ENCODE results near the gene PRR9. TPM values are rescaled to one million over a fixed set of nuclear protein-coding genes. Genes with fewer than 3 reads are reported as not detected.
"Not testable (repeated sequence)": the region's sequence is repeated elsewhere in the genome, so short reads cannot be mapped to it uniquely, and the experiment has no call there.

Gene PRR9
- total RNA-seq, 3 donors from 2014 or later (not counting 1 experiment from before 2014, with no cell fraction given), result not detected

DNA sequence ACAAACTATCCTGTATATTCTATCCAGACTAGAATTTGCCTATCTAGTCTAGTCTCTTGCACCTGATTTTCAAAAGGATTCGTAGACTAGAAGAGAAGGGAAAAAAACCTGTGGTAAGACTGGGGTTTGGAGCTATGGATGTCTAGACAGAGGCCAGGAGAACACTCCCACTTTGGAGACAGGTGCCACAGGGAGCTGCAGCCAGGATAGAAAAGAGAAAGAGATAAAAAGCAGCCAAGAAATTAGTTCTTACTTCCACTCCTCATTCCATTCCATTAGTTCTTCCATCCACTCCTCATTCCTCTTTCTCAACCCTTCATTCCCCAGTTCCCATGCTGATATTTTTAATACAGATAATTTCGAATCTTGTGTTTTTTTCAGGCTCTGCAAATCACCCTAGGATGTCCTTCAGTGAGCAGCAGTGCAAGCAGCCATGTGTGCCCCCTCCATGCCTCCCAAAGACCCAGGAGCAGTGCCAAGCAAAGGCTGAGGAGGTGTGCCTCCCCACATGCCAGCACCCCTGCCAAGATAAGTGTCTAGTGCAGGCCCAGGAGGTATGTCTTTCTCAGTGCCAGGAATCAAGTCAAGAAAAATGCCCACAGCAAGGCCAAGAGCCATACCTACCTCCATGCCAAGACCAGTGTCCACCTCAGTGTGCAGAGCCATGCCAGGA is 496 bp downstream of the PRR9 start:
- H3K9me3 ChIP-seq (ENCODE audit: control insufficient read depth, insufficient read depth, low read length), result no peaks in the 10 kb centered on the region
- no peak for ATAC-seq
- TF ChIP-seq, protein P1, sequence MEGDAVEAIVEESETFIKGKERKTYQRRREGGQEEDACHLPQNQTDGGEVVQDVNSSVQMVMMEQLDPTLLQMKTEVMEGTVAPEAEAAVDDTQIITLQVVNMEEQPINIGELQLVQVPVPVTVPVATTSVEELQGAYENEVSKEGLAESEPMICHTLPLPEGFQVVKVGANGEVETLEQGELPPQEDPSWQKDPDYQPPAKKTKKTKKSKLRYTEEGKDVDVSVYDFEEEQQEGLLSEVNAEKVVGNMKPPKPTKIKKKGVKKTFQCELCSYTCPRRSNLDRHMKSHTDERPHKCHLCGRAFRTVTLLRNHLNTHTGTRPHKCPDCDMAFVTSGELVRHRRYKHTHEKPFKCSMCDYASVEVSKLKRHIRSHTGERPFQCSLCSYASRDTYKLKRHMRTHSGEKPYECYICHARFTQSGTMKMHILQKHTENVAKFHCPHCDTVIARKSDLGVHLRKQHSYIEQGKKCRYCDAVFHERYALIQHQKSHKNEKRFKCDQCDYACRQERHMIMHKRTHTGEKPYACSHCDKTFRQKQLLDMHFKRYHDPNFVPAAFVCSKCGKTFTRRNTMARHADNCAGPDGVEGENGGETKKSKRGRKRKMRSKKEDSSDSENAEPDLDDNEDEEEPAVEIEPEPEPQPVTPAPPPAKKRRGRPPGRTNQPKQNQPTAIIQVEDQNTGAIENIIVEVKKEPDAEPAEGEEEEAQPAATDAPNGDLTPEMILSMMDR (IDR thresholded peaks at IDR 0.05), result no peak
- H3K36me3 ChIP-seq (ENCODE audit: control insufficient read depth, insufficient read depth, low read length), result no peaks in the 10 kb centered on the region
- intact Hi-C loops (cut with micrococcal nuclease), result no loop called here
- no peaks in the 10 kb centered on the region for H3K27me3 ChIP-seq (ENCODE audit: control insufficient read depth, insufficient read depth, low read length)
- Mint-ChIP-seq H3K4me3 (no peak overlapping the region), H3K4me1 (peaks cover 0 to 1% of the 10 kb centered on the region in 2 donors), H3K27me3 (ENCODE audit: low read depth in 2 of 2) (peaks cover 7 to 43% of the 10 kb centered on the region in 2 donors), H3K27ac (no peak overlapping the region), H3K36me3 (no peaks in the 10 kb centered on the region), H3K9me3 (no peaks in the 10 kb centered on the region)
- no peaks in the 10 kb centered on the region for H3K4me1 ChIP-seq (ENCODE audit: control insufficient read depth, insufficient read depth, low read length)
- DNase-seq, result no peak
- no peak overlapping the region for H3K4me3 ChIP-seq (ENCODE audit: low read length)
- no peak overlapping the region for H3K27ac ChIP-seq (ENCODE audit: low read length)
- 74% methylated on average over 2 of the region's 2 CpGs for WGBS (ENCODE audit: insufficient coverage)

DNA sequence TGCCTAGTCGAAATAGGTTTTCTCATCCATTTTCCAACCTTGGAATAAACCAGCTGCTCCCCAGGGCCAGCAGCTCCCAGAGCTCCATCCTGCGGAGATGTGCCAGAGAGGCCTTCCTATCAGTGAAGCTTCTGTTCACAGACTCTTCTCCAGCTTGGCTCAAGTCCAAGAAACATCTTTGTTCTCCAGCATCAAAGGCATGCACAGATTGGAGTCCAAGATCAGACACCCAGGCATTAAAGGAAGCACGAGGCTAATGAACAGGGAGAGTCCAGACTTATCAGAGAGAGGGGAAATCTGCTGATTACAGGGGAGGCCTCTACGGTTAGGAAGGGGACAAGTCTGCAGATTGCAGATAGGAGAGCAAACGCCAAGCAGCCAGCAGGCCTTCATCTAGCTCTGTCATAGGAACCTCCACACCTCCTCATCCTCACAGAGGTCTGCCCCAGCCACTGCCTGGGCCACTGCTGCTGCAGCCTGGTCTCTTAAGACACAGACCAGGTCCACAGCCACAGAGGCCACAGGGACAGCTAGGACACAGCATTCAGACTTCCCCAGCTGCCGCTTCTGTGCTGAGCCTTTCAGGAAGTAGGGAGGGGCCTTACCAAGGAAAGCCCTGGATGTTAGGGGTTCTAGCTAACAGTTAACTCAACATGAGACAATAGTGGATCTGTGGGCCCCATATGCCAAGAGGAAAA is 3.4 kb downstream of the PRR9 start:
- Mint-ChIP-seq H3K36me3 (no peaks in the 10 kb centered on the region), H3K27me3 (ENCODE audit: low read depth in 2 of 2) (peaks cover 9 to 40% of the 10 kb centered on the region in 2 donors), H3K4me3 (no peak overlapping the region), H3K9me3 (no peaks in the 10 kb centered on the region), H3K27ac (no peak overlapping the region), H3K4me1 (peaks cover 0 to 6% of the 10 kb centered on the region in 2 donors)
- Histone ChIP-seq H3K4me1 (ENCODE audit: control insufficient read depth, insufficient read depth, low read length) (no peaks in the 10 kb centered on the region), H3K36me3 (ENCODE audit: control insufficient read depth, insufficient read depth, low read length) (no peaks in the 10 kb centered on the region), H3K9me3 (ENCODE audit: control insufficient read depth, insufficient read depth, low read length) (no peaks in the 10 kb centered on the region), H3K27me3 (ENCODE audit: control insufficient read depth, insufficient read depth, low read length) (no peaks in the 10 kb centered on the region), H3K4me3 (ENCODE audit: low read length) (no peak overlapping the region), H3K27ac (ENCODE audit: low read length) (no peak overlapping the region)
- DNase-seq (peak in 1 of 2 donors; percentile 4), ATAC-seq (no peak)
- intact Hi-C loops (cut with micrococcal nuclease), result no loop called here
- WGBS (ENCODE audit: insufficient coverage), result 51% methylated on average over 6 of the region's 6 CpGs
- TF ChIP-seq, protein P1 (IDR thresholded peaks at IDR 0.05), result no peak

DNA sequence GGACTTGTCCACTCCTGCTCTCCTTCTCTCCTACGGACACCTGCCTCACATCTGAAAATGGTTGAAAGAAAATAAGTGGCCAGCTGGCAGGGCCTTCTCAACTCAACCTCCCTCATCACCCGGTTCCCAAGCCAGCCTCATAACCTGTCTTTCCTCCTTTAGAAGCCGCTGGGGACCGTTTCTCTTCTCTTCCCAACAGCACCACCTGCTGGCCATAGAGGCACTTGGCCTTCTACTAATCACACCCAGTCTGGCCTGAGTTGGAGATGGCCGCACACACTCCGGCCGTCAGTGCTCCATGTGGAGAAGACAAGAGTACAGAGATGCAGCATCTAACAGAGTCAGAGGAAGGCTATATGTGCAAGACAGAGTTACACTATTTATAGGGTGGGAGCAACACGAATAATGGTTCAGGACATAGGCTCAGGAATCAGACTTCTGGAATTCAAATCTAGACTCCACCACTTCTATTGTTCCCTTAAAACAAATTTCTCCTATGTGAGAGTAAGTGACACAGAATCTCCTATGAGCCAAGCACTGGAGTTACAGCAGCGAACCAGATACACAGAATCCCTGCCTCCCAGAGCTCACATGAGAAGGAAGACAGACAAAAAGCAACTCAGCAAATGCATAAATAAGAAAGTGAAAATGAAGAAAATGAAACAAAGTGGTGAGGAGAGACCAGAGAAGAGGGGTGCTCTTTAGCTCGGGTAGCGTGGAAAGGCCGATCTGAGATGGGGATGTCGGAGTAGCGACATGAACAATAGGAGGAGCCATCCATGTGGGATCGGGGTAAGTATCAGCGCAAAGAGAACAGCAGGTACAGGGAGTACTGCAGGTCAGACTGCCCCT is 5.9 kb downstream of the PRR9 start:
- peaks cover 7 to 29% of the 10 kb centered on the region in 2 donors for H3K27me3 Mint-ChIP-seq (ENCODE audit: low read depth in 2 of 2)
- H3K27ac Mint-ChIP-seq; H3K36me3 Mint-ChIP-seq; intact Hi-C loops (cut with micrococcal nuclease); H3K4me1 ChIP-seq (ENCODE audit: control insufficient read depth, insufficient read depth, low read length); H3K27ac ChIP-seq (ENCODE audit: low read length); H3K4me3 Mint-ChIP-seq; H3K9me3 Mint-ChIP-seq; H3K4me3 ChIP-seq (ENCODE audit: low read length); H3K4me1 Mint-ChIP-seq; H3K27me3 ChIP-seq (ENCODE audit: control insufficient read depth, insufficient read depth, low read length); H3K9me3 ChIP-seq (ENCODE audit: control insufficient read depth, insufficient read depth, low read length); H3K36me3 ChIP-seq (ENCODE audit: control insufficient read depth, insufficient read depth, low read length): not testable (repeated sequence)
- ATAC-seq (peak in 2 of 3 donors; percentile 70 to 78), DNase-seq (peak; percentile 29 to 49)
- WGBS (ENCODE audit: insufficient coverage), result 53% methylated on average over 14 of the region's 16 CpGs
- TF ChIP-seq, protein P1 (IDR thresholded peaks at IDR 0.05), result peak; percentile 64
